Measurements from ENCODE around the gene PDE6A.

- TF ChIP-seq CTCF (IDR thresholded peaks at IDR 0.05), result no peak
- TF ChIP-seq EP300 (IDR thresholded peaks at IDR 0.05), result no peak
These were observed 5.7 kb downstream of the PDE6A start for GRCh38 chr5:149938791-149939358.

Data from tibial nerve (tissue), 4 donors.